GM21529 (cell line): ENCODE measurements around the gene DOCK6.

Experiments
- ATAC-seq: cut with Tn5 transposase; IDR thresholded peaks from one replicate; pipeline ENCODE4 v1.9.1; 2021; ENCODE audit not compliant: unreplicated experiment

Gene DOCK6

GRCh38 chr19:11279505-11280236 lies 17.3 kb upstream of the DOCK6 start:
- ATAC-seq = no peak

GRCh38 chr19:11278670-11279069 lies 16.3 kb upstream of the DOCK6 start:
- ATAC-seq = no peak

GRCh38 chr19:11274533-11275086 lies 12.3 kb upstream of the DOCK6 start:
- no peak for ATAC-seq

GRCh38 chr19:11273989-11274388 lies 11.7 kb upstream of the DOCK6 start:
- no peak for ATAC-seq

GRCh38 chr19:11273296-11273695 lies 11.0 kb upstream of the DOCK6 start:
- ATAC-seq = no peak

GRCh38 chr19:11269408-11269807 lies 7.1 kb upstream of the DOCK6 start:
- ATAC-seq = no peak

GRCh38 chr19:11268783-11269267 lies 6.5 kb upstream of the DOCK6 start:
- ATAC-seq = no peak

GRCh38 chr19:11267316-11268085 lies 5.2 kb upstream of the DOCK6 start:
- no peak for ATAC-seq

- no peak for ATAC-seq
Observed at GRCh38 chr19:11265785-11266236, 3.5 kb upstream of the DOCK6 start.

GRCh38 chr19:11265177-11265784 lies 3.0 kb upstream of the DOCK6 start:
- ATAC-seq = no peak

GRCh38 chr19:11264452-11265176 lies 2.3 kb upstream of the DOCK6 start:
- ATAC-seq = no peak

GRCh38 chr19:11263726-11264125 lies 1.4 kb upstream of the DOCK6 start:
- ATAC-seq = no peak

GRCh38 chr19:11261431-11261970 lies 823 bp downstream of the DOCK6 start:
- ATAC-seq = no peak

GRCh38 chr19:11260996-11261395 lies 1.3 kb downstream of the DOCK6 start:
- no peak for ATAC-seq

GRCh38 chr19:11257846-11258380 lies 4.4 kb downstream of the DOCK6 start:
- no peak for ATAC-seq

- ATAC-seq = no peak
Observed at GRCh38 chr19:11256189-11256588, 6.1 kb downstream of the DOCK6 start.

- ATAC-seq = no peak
Observed at GRCh38 chr19:11254666-11255065, 7.7 kb downstream of the DOCK6 start.

GRCh38 chr19:11252665-11253355 lies 9.5 kb downstream of the DOCK6 start:
- no peak for ATAC-seq

- ATAC-seq = no peak
Observed at GRCh38 chr19:11251650-11252314, 10.5 kb downstream of the DOCK6 start.
